Measurements from ENCODE around the gene PLCB4.

- TF ChIP-seq POLR2A (IDR thresholded peaks at IDR 0.05) (no peak), CTCF (IDR thresholded peaks at IDR 0.05) (no peak)
These were observed 422.4 kb downstream of the PLCB4 start for GRCh38 chr20:9491324-9491723.
